Mucosa of gallbladder (tissue), 1 donor: Measurements from ENCODE around the gene ROR2. TPM values are rescaled to one million over a fixed set of nuclear protein-coding genes. Genes with fewer than 3 reads are reported as not detected.
"Not testable (repeated sequence)": the region's sequence is repeated elsewhere in the genome, so short reads cannot be mapped to it uniquely, and the experiment has no call there.

Experiments
- DNase-seq: peaks from one replicate; pipeline ENCODE4 v3.0.0-alpha.2; 2020; ENCODE audit warnings: low spot score
- total RNA-seq: library from RNA; stranded (reverse); gene quantifications from one replicate; pipeline ENCODE4 v1.2.1, GENCODE V29; 2021
- donor health status: DM: no; HTN: no; CAD: no.

The ROR2 gene
- total RNA-seq, 1 donor from 2014 or later = 21.5 TPM

DNA sequence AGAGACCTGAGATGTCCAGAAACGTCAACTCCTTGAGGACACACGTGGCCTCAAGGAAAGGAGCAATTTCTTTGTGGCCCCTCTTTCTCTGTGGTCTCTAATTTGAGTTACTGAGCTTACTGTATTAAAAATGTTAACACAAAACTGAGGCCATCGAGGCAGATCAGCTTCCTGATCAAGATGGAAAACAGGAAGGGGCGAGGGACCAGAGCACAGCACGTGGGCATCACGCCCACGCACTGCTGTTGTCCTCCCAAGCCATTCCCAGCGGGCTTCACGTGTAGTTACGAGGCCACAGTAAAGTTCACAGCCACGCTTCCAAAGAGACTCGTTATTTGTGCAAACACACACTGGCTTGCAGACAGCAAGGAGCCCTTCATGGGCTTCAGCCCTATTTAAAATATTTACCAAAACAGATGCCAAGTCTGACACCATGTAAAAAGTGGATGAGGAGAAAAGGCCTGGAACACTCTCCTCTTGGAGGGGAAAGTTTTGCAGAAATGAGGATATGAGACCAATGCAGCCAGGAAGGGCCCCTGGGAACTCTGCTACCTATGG lies 149.5 kb downstream of the ROR2 start:
- no peak for DNase-seq

DNA sequence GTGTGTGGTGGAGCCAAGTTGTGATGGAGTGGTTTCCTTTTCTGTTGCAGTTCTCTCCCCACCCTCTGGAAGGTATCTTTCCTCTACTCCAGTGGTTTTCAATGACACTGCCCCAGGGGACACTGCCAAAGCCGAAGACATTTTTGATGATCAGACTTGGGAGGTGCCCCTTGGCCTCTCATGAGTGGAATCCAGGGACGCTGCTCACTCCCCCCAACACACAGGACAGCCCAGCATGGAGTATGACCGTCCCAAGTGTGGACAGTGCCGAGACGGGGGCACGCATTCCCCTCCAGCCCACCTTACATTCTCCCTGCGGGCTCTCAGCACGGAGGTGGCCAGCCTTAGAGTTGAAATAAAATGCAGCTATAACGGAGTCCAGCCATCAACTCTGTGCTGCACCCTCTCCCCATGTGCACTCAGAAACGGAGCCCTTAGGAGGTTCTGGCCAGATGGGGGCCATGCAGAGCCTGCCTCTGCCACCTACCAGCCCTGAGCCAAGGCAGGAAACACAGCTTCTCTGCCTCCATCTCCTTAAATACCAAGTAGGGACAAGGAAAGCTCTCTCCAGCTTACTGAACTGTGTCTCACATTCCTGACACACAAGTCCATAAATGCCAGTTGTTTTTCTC lies 150.8 kb downstream of the ROR2 start:
- DNase-seq = no peak

DNA sequence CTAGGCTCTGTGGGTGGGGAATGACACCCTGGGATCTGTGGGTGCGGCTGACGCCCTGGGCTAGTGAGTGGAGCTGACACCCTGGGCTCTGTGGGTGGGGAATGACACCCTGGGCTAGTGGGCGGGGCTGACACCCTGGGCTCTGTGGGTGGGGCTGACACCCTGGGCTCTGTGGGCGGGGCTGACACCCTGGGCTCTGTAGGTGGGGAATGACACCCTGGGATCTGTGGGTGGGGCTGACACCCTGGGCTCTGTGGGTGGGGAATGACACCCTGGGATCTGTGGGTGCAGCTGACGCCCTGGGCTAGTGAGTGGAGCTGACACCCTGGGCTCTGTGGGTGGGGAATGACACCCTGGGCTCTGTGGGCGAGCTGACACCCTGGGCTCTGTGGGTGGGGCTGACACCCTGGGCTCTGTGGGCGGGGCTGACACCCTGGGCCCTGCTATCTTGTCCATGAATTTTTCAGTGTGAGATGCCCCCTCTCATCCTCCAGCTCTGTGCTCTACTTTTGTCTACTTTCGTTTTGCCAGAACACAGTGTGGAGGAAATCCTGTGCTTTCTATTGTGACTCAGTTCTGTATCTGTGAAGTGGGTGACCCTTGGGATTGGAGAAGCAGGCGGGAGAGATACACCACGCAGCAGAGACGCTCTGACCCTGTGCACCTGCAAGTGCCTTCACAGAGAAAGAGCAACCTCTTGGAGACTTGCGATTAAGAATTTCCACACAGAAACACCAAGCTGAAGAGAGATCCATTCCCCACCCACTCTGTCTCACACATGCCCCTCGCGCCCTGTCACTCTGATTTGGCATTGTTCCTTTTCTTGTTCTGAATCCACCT lies 151.5 kb downstream of the ROR2 start:
- DNase-seq = not testable (repeated sequence)

DNA sequence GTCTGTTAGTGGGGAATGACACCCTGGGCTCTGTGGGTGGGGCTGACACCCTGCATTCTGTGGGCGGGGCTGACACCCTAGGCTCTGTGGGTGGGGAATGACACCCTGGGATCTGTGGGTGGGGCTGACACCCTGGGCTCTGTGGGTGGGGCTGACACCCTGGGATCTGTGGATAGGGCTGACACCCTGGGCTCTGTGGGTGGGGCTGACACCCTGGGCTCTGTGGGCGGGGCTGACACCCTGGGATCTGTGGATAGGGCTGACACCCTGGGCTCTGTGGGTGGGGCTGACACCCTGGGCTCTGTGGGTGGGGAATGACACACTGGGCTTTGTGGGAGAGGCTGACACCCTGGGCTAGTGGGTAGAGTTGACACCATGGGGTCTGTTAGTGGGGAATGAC lies 152.5 kb downstream of the ROR2 start:
- DNase-seq = not testable (repeated sequence)

DNA sequence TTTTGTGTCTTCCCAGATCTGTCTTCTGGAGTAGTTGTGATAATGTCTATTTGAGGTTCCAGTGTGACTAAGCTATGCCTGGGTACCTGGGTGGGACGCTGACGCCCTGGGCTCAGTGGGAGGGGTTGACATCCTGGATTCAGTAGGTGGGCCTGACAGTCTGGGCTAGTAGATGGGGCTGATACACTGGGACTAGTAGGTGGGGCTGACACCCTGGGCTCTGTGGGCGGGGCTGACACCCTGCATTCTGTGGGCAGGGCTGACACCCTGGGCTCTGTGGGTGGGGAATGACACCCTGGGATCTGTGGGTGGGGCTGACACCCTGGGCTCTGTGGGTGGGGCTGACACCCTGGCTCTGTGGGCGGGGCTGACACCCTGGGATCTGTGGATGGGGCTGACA lies 153.5 kb downstream of the ROR2 start:
- not testable (repeated sequence) for DNase-seq

DNA sequence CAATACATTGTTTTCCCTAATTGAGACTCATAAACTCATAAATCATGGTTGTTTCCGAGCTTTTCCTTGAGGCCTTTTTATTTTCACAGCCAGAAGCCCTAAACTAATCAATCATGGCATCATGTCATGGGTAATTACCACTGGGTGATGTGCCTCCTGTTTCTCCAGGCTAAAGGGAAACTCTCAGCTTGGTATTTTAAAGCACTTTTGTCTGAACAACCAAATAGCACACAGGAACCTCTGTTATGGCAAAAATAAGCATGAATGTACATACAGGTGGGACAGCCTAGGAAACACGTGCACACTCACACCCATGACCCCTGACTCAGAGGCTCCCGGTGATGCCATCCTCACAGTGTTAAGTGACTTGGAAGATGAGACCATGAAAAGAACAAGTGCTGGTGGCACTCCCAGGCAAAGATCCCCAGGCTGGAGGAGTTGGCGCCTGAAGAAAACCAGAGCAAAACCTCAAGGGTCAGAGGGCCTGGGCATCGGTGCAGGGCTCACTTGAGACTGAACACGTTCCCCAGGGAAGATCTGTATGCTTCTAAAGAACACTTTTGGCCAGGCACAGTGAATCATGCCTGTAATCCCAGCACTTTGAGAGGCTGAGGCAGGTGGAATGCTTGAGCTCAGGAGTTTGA lies 154.3 kb downstream of the ROR2 start:
- no peak for DNase-seq

DNA sequence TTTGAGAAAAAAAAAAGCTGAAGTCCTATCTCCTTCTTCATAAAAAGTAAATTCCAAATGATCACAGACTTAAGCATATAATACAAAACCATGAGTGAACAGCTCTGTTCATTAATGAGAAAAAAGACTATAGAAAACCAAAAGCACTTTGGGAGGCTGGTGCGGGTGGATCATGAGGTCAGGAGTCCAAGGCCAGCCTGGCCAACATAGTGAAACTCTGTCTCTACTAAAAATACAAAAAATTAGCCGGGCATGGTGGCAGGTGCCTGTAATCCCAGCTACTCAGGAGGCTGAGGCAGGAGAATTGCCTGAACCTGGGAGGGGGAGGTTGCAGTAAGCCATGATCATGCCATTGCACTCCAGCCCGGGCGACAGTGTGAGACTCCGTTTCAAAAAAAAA lies 156.7 kb downstream of the ROR2 start:
- not testable (repeated sequence) for DNase-seq

DNA sequence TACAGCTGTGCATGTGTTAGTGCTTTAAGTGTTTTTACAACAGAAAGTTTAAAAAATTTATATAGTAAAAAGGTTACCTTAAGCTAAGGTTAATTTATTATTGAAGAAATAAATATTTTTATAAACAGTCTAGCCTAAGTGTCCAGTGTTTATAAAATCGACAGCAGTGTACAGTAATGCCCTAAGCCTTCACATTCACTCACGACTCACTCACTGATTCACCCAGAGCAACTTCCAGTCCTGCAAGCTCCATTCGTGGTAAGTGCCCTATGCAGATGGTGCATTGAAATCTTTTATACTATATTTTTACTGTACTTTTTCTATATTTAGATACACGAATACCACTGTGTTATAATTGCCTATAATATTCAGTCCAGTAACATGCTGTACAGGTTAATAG lies 159.1 kb downstream of the ROR2 start:
- no peak for DNase-seq

DNA sequence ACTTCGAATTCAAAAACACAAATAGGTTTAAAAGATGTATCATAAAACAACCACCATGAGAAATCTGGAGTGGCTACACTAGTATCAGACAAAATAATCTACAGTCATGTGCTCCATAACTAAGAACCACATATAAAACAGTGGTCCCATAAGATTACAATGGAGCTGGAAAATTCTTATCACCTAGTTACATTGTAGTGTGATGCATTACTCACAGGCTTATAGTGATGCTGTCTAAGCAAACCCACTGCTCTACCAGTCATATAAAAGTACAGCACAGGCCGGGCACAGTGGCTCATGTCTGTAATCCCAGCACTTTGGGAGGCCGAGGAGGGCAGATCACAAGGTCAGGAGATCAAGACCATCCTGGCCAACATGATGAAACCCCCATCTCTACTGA lies 160.1 kb downstream of the ROR2 start:
- no peak for DNase-seq

DNA sequence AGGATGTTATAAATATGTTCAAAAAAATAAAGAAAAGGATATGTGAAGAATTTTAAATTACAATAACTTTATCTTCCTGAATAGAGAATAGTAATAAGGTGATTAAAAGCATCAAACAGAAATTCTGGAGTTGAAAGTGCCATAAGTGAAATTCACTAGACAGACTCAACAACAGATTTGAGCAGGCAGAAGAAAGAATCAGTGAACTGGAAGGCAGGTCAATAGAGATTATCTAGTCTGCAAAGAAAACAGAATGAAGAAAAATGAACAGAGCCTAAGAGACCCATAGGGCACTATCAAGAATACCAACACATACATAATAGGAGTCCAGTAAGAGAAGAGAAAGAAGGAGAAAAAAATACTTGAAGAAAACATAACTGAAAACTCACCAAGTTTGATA lies 162.1 kb downstream of the ROR2 start:
- no peak for DNase-seq

DNA sequence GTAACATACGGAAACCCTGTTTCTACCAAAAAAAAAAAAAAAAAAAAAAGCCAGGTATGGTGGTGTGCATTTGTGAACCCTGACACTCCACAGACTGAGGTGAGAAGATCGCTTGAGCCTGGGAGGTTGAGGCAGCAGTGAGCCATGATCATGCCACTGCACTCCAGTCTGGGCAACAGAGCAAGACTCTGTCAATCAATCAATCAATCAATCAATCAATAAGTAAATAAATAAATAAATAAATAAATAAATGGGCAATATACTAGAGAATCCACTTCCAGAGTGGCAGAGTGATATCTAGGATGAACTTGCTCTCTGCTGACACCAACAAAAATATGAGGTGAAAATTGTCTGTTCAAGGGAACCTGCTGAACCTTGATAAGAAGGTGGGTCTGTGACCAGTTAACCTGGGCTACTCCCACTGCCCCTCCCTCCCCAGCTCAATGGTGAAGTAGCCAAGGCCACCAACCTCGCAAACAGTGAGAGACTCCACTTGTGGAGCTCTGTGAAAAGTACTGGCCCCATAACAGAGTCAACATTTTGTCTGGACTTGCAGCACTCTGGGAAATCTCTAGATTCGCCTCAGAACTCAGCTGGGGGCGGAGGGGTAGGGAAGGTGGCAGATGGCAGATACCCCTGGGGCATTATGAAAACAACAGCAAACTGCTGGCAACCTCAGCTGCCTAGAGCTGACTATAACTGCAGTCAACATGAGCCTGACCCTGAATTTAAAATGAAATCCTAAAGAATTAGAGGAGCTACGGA lies 163.7 kb downstream of the ROR2 start:
- DNase-seq = no peak

DNA sequence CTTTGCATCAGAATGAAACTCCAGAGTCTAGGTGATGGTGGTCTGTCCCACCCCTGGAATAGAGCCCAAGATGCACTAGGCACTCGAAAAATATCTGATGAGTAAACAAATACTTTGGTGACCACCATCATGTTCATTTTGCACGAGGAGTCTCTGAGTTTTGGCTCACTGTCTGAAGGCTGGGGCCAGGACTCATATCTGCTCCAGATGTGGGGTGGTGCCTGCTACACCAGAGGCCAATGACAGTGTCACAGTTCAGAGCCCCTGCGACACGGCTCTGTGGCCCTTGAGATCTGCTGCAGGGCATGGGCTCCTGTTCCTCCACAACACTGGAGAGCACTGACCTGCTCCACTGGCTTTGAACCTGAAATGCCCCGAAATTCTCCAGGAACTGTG lies 164.6 kb downstream of the ROR2 start:
- no peak for DNase-seq

DNA sequence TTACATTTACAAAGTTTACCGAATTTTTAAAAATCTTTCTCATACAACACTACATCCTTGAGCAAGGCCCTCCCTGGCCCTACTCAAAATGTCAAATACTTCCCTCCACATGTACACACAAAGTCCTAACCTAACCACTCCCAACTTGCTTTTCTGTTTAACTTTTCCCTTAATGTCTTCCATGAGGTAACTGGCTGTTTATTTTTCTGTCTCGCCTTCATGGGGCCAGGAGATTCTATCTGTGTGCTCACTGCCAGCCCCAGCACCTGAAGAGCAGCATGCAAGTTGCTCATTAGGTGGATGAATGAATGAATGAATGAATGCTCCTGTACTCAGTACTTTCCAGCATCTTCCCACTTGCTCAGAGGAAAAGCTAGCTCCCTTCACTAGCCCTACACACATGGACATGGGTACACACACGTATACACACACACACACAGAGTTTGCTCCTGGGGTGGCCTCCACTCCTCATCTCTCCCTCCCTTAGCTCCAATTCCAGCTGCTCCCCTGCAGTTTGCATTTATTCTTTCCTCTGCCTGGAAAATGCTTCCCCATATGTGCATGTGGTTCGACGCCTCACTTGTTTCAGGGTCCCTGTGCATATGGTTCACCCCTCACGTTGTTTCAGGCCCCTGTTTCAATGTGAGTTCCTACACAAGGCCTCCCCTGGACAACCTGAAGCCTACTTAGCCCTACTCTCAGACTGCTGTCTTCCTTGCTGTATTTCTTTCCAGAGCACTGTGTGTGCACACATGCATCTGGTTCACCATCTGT lies 165.2 kb downstream of the ROR2 start:
- no peak for DNase-seq

DNA sequence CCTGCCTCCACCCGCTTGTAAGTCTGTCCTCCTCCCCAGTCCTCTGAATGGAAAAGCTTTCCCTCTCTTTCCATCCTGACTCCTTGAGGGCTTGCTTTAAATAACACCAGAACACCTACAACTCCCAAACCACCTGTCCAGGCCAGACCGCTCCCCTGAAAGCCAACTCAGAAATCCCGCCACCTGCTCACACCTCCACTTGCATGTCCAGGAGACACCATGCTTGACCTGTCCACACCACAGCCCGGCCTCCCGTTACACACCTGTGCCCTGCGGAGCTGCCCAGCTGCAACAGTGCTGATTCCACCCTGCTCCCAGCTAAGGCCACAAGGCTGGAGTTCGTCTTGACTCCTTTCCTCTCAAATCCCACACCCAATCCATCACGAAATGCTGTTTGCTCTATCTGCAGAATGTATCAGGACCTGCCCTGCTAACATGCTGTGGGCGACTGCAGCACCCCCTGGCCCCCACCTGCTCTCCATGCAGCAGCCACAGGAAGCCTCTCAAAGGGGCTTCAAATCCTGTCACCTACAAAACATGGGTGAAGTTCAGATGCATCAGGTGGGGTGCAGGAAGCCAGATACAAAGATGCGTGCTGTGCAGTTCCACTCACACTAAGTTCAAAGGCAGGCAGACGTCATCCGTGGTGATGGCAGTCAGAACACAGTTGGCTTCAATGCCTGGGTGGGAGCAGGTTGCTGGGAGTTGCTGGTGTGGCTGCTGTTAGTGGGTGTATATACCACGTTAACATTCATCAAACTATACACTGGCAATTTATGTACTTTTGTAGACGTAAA lies 166.0 kb downstream of the ROR2 start:
- no peak for DNase-seq

DNA sequence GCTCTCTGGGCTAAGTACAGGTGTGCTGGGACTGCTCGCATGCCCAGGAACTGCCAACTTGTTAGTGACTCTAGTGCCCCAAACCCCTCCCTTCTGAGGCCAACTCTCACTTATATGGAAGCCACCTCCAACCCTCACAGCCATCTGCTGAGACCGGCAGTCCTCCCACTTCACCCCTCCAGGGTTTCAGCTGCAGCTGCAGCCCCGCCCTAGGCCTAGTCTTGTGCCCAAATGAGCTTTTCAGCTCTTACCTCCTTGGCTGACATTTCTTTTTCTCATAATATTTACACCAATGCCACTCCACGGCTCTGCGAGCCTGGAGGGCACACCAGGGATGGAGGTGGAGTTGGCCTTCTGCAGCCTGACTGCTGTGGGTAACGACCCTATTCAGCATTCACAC lies 166.6 kb downstream of the ROR2 start:
- no peak for DNase-seq

DNA sequence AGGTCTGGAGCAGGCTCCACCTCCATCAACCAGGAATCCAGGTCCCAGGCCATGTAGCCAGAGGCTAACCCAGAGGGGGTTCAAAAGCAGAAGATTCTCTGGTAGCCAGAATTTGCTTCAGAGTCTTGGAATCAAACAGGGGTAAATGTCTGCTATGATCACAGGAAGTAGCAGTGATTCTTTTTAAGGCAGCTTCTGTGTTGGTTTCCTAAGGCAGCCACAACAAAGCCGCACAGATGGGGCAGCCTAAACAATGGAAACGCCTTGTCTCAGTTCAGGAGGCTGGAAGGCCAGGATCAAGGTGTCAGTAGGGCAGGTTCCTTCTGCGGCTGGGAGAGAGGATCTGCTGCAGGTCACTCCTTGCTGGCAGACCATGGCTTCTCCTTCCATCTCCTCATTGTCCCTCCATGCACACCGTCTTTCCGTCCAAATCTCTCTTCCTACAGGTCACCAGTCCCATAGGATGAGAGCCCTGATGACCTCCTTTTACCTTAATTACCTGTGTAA lies 167.3 kb downstream of the ROR2 start:
- no peak for DNase-seq

DNA sequence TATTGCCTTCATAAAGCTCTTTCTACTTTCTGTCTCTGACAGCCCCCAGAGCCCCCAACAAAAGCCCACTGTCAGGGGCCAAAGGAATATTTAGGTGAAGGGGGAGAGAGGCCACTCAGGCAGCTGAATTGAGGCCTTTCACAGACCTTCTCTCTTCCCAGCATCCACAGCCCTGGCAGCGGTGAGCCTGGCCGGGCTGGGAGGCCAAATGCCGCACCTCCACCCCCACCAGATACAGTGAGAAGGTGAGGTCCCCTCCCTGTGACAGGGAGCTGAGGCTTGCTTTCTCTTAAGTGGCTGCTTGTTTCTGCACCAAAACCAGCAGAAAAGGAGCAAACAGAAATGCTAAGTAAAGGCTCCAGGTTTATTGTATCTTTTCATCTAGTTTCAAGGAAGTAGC lies 168.1 kb downstream of the ROR2 start:
- DNase-seq = no peak

DNA sequence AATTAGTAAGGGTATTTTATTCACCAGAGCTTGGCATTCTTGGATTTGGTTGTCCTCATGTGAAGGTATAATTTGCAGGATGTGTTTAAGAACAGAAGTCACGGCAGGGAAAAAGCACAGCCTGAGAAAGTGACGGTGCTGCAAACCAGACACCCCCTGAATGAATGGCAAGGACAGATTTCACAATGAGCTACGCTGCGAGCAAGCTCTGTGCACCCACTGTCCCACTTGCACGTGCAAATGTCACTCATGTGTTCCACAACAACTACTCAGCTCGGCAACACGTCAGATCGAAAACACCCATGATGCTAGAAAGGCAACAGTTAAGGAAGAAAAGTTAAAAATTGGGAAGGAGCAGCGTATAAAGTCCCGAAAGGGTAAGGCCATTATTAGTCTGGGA lies 168.9 kb downstream of the ROR2 start:
- DNase-seq = no peak

DNA sequence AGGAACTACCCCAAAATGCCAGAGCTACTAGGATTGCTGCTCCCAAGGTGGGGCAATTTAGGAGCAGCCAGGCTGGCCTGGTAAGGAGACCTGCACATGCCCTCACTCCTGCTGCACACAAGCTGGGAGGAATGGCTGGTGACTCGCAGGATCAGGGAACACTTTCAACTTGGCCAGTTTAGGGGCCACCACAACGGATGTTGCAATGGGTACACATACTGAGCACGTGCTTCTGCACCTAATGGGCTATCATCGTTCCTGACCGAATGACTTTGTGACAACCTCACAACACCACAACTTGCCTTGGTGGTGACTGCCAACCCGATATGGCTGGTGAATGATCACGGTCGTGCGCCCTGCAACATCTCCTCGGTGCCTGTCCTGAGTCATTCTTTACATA lies 172.0 kb downstream of the ROR2 start:
- DNase-seq = no peak

DNA sequence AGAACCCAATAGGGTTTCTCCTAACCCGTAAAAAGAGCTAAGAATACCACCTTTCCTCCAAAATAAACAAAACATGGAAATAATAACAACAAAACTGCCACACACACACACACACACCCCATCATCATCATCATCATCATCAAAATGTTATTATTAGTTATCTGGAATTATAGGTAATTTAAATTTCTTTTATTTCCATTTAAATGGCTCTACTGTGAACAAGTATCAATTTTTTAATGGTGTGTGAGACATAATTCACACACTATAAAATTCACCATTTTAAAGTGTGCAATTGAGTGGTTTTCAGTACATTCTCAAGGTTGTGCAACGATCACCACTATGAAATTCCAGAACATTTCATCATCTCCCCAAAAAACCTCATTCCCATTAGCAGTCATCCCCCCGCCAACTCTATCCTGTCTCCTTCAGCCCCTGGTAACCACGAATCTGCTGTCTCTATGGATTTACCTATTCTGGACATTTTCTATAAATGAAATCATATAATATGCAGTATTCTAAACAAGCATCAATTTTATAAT lies 172.7 kb downstream of the ROR2 start:
- DNase-seq = no peak
